ENCODE data around the gene PDE3A. TPM values are rescaled to one million over a fixed set of nuclear protein-coding genes. Genes with fewer than 3 reads are reported as not detected.

The PDE3A gene
- total RNA-seq, 1 donor from 2014 or later = not detected

- intact Hi-C loops (cut with micrococcal nuclease) = no loop called here
Observed at GRCh38 chr12:20681334-20681733, 313.0 kb downstream of the PDE3A start.

GRCh38 chr12:20695232-20695631 lies 326.9 kb downstream of the PDE3A start, which contains the start of gene SLCO1C1:
Gene SLCO1C1, plus strand, starts transcription at chr12:20695332. Its CDS starts 4,245 bp downstream, at chr12:20699577.
- intact Hi-C loops (cut with micrococcal nuclease) = no loop called here

GRCh38 chr12:20696181-20696905 lies 328.0 kb downstream of the PDE3A start:
- intact Hi-C loops (cut with micrococcal nuclease) = no loop called here

- intact Hi-C loops (cut with micrococcal nuclease) = no loop called here
Observed at GRCh38 chr12:20701106-20701505, 332.8 kb downstream of the PDE3A start.

GRCh38 chr12:20704860-20705259 lies 336.5 kb downstream of the PDE3A start:
- intact Hi-C loops (cut with micrococcal nuclease) = no loop called here

GRCh38 chr12:20711846-20712245 lies 343.5 kb downstream of the PDE3A start:
- intact Hi-C loops (cut with micrococcal nuclease) = no loop called here

GRCh38 chr12:20716037-20716436 lies 347.7 kb downstream of the PDE3A start:
- intact Hi-C loops (cut with micrococcal nuclease) = no loop called here

- intact Hi-C loops (cut with micrococcal nuclease) = no loop called here
Observed at GRCh38 chr12:20716985-20717384, 348.6 kb downstream of the PDE3A start.

- intact Hi-C loops (cut with micrococcal nuclease) = no loop called here
Observed at GRCh38 chr12:20718294-20718693, 350.0 kb downstream of the PDE3A start.

GRCh38 chr12:20722142-20722541 lies 353.8 kb downstream of the PDE3A start:
- intact Hi-C loops (cut with micrococcal nuclease) = no loop called here

- intact Hi-C loops (cut with micrococcal nuclease) = no loop called here
Observed at GRCh38 chr12:20731274-20731673, 362.9 kb downstream of the PDE3A start.
